Keratinocyte (primary cell): ENCODE results near the gene TMCO6. TPM values are rescaled to one million over a fixed set of nuclear protein-coding genes. Genes with fewer than 3 reads are reported as not detected.
"Not testable (repeated sequence)": the region's sequence is repeated elsewhere in the genome, so short reads cannot be mapped to it uniquely, and the experiment has no call there.

Source experiments
- DNase-seq: peaks from one replicate; pipeline ENCODE4 v3.0.0-alpha.2; 2011; ENCODE audit warnings: low read depth, missing footprints, low spot score
- FAIRE-seq: peaks from 2 replicates; lab custom pipeline; 2011; peaks lifted over from hg19 to GRCh38; lab: Jason Lieb, UNC
- H2AFZ ChIP-seq: 2 replicates; pipeline ENCODE4 v1.6.0; 2012; ENCODE audit warnings: low read length, control low read depth, inconsistent platforms; ENCODE audit not compliant: control insufficient read depth
- H3K27ac ChIP-seq: 2 replicates; pipeline ENCODE4 v1.5.1; 2011; ENCODE audit warnings: low read length; ENCODE audit not compliant: control insufficient read depth, insufficient read depth
- H3K27me3 ChIP-seq: 3 replicates; pipeline ENCODE4 v1.6.0; 2011; ENCODE audit warnings: low read length; ENCODE audit not compliant: control insufficient read depth, insufficient read depth; ENCODE audit errors: extremely low read depth
- H3K36me3 ChIP-seq, 2 experiments: 2 replicates in 1 of 2; 3 replicates in 1 of 2; pipeline ENCODE4 v1.5.1; 2011; ENCODE audit warnings: low read length in 2 of 2, mild to moderate bottlenecking in 1 of 2; ENCODE audit not compliant: control insufficient read depth in 2 of 2, insufficient read depth in 2 of 2; ENCODE audit errors: extremely low read depth in 1 of 2
- H3K4me1 ChIP-seq: 3 replicates; pipeline ENCODE4 v1.5.1; 2011; ENCODE audit warnings: low read length; ENCODE audit not compliant: control insufficient read depth, insufficient read depth; ENCODE audit errors: extremely low read depth
- H3K4me2 ChIP-seq: 3 replicates; pipeline ENCODE4 v1.6.0; 2011; ENCODE audit warnings: low read depth, low read length; ENCODE audit not compliant: control insufficient read depth, insufficient read depth; ENCODE audit errors: extremely low read depth
- H3K4me3 ChIP-seq, 3 experiments: fragments of 200-600 bp in 1 of 3; sonication (generic) in 1 of 3; 2 replicates in 2 of 3; 3 replicates in 1 of 3; pipeline ENCODE4 v1.5.1; 2011 to 2016; ENCODE audit warnings: low read length in 3 of 3, mild to moderate bottlenecking in 3 of 3, control low read depth in 2 of 3, inconsistent platforms in 1 of 3, low read depth in 1 of 3, mixed read lengths in 1 of 3, mixed run types in 1 of 3, moderate library complexity in 1 of 3; ENCODE audit not compliant: control insufficient read depth in 2 of 3, insufficient read depth in 2 of 3; ENCODE audit errors: extremely low read depth in 1 of 3
- H3K79me2 ChIP-seq: 2 replicates; pipeline ENCODE4 v1.6.0; 2012; ENCODE audit warnings: low read length; ENCODE audit not compliant: control insufficient read depth, insufficient read depth
- H3K9ac ChIP-seq: 3 replicates; pipeline ENCODE4 v1.6.0; 2011; ENCODE audit warnings: low read length; ENCODE audit not compliant: control insufficient read depth, insufficient read depth; ENCODE audit errors: extremely low read depth
- H3K9me1 ChIP-seq: 3 replicates; pipeline ENCODE4 v1.6.0; 2011; ENCODE audit warnings: low read length; ENCODE audit not compliant: control insufficient read depth, insufficient read depth; ENCODE audit errors: extremely low read depth
- H3K9me3 ChIP-seq: 2 replicates; pipeline ENCODE4 v1.5.1; 2012; ENCODE audit warnings: low read depth, low read length; ENCODE audit not compliant: control insufficient read depth
- H4K20me1 ChIP-seq: 3 replicates; pipeline ENCODE4 v1.6.0; 2011; ENCODE audit warnings: low read length; ENCODE audit not compliant: control insufficient read depth, insufficient read depth; ENCODE audit errors: extremely low read depth
- EZH2 ChIP-seq: IDR thresholded peaks from one replicate; pipeline ENCODE4 v1.6.1; 2012; ENCODE audit warnings: inconsistent platforms, mild to moderate bottlenecking, low read length, moderate library complexity
- dilution Hi-C: fragments of 300-500 bp; cut with MboI; formaldehyde crosslinking; loops from one replicate; pipeline ENCODE4 v1.7.0; 2020; ENCODE audit warnings: low sequenced_read_pairs; ENCODE audit not compliant: extremely low pct_ligation_motif_present
- polyA plus RNA-seq, 5 experiments: library from polyadenylated mRNA; depleted of rRNA in 3 of 5; stranded (reverse) in 3 of 5; stranded (forward) in 1 of 5; unstranded in 1 of 5; fragments of >200 nt; gene quantifications; 1 replicate in 1 of 5; 2 replicates in 3 of 5; 3 replicates in 1 of 5; pipeline versions ENCODE4 v1.2.1 to v1.2.3, GENCODE V29; 2011 to 2012; ENCODE audit warnings: missing spikeins in 2 of 5, low read depth in 1 of 5, low replicate concordance in 1 of 5
- TF ChIP-seq, protein P1 (sequence below), 3 experiments: IDR thresholded peaks in 1 of 3; conservative IDR thresholded peaks in 1 of 3; optimal IDR thresholded peaks in 1 of 3; 2 replicates in 2 of 3; 3 replicates in 1 of 3; pipeline versions ENCODE3 to v1.5.1; 2011; ENCODE audit warnings: low read length in 3 of 3, mild to moderate bottlenecking in 3 of 3, moderate library complexity in 2 of 3, control low read depth in 1 of 3, inconsistent platforms in 1 of 3; ENCODE audit not compliant: insufficient read depth in 2 of 3; ENCODE audit errors: extremely low read depth in 1 of 3

The TMCO6 gene
- polyA plus RNA-seq, 1 donor (not counting 4 experiments of a cell fraction or from before 2014, with no cell fraction given): 7.6 TPM

DNA sequence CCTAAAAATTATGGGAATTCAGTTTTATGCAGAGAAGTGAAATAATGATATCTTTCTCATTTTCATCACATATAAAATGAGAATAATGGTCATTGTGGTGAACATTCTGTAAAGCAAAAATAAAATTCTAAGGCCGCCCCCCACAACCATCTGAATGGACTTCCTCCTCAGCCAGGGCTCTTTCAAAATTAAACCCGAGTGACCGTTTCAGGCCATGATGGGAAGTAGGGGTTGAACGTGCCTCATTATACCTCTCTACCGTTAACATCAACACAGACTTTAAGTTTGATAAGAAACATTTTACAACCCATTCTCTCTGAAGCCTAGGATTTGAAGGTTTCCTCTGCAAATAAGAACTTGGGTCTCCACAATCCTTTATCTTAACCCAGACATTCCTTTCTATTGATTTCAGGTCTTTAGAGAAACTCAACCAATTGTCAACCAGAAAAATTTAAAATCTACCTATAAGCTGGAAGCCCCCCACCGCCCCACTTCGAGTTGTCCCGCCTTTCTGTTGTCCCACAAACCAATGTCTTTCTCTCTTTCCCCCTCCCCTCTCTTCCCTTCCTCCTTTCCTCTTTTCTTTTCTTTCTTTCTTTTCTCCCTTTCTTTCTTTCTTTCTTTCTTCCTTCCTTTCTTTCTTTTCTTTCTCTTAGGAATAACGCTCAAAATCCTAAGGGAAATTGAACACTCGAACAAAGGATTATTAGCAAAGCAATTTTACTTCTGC lies 1.7 kb upstream of the TMCO6 start:
- peaks cover 6% of the 10 kb centered on the region for H3K79me2 ChIP-seq
- DNase-seq: no peak
- H3K27me3 ChIP-seq: no peaks in the 10 kb centered on the region
- dilution Hi-C loops: no loop called here
- H3K27ac ChIP-seq: no peak overlapping the region
- H2AFZ ChIP-seq: no peak overlapping the region
- no peaks in the 10 kb centered on the region for H3K36me3 ChIP-seq
- no peak overlapping the region for H3K4me2 ChIP-seq
- no peak overlapping the region for H3K9ac ChIP-seq
- no peak for FAIRE-seq
- H4K20me1 ChIP-seq: no peaks in the 10 kb centered on the region
- no peaks in the 10 kb centered on the region for H3K9me3 ChIP-seq
- TF ChIP-seq, protein P1, sequence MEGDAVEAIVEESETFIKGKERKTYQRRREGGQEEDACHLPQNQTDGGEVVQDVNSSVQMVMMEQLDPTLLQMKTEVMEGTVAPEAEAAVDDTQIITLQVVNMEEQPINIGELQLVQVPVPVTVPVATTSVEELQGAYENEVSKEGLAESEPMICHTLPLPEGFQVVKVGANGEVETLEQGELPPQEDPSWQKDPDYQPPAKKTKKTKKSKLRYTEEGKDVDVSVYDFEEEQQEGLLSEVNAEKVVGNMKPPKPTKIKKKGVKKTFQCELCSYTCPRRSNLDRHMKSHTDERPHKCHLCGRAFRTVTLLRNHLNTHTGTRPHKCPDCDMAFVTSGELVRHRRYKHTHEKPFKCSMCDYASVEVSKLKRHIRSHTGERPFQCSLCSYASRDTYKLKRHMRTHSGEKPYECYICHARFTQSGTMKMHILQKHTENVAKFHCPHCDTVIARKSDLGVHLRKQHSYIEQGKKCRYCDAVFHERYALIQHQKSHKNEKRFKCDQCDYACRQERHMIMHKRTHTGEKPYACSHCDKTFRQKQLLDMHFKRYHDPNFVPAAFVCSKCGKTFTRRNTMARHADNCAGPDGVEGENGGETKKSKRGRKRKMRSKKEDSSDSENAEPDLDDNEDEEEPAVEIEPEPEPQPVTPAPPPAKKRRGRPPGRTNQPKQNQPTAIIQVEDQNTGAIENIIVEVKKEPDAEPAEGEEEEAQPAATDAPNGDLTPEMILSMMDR (optimal IDR thresholded peaks at IDR 0.05 in 1 of 3, IDR thresholded peaks at IDR 0.05 in 1 of 3, conservative IDR thresholded peaks at IDR 0.05 in 1 of 3; ENCODE audit: extremely low read depth in 1 of 3, insufficient read depth in 2 of 3, low read length in 3 of 3): no peak
- no peak for TF ChIP-seq EZH2
- H3K4me1 ChIP-seq: peaks cover 19% of the 10 kb centered on the region
- H3K4me3 ChIP-seq: no peak overlapping the region
- no peaks in the 10 kb centered on the region for H3K9me1 ChIP-seq

DNA sequence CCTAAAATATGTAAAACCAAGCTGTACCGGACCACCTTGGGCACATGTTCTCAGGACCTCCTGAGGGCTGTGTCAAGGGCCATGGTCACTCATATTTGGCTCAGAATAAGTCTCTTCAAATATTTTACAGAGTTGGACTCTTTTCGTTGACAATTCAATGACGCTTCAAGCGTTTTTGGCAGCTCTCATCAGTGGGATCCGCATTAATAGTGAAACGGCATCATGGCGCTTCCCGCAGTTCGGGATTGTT lies 428 bp upstream of the TMCO6 start:
- H4K20me1 ChIP-seq, H3K9me3 ChIP-seq, H3K9me1 ChIP-seq, dilution Hi-C loops, FAIRE-seq, H3K79me2 ChIP-seq, H3K36me3 ChIP-seq, H3K27me3 ChIP-seq, H3K4me1 ChIP-seq, DNase-seq: not testable (repeated sequence)
- Histone ChIP-seq H3K27ac (peak overlapping the region; percentile 46), H3K4me3 (peak overlapping the region in 2 of 3 experiments; percentile 33 to 60), H3K9ac (peak overlapping the region; percentile 48), H2AFZ (peak overlapping the region; percentile 88), H3K4me2 (peak overlapping the region; percentile 84)

DNA sequence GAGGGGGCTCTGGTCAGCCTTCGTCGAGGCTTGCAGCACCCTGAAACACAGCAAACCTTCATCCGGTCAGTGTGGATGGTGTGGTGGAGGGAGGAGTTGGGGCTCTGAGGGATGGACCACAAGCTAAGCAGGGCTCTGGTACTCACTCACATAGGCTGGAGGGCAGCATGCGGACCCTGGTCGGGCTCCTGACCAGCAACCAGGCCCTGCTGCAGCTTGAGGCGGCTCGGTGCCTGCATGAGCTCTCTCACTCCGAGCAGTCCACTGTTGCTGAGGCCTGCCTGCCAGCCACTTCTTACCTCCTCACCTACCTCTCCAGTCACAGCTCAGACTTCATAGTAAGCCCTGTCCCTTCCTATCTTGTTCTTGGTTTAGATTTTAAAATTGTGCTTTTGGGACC lies 2.5 kb downstream of the TMCO6 start:
- FAIRE-seq (no peak), DNase-seq (no peak)
- Histone ChIP-seq H3K9me1 (no peaks in the 10 kb centered on the region), H3K4me3 (no peak overlapping the region), H3K79me2 (peaks cover 17% of the 10 kb centered on the region), H3K4me1 (peaks cover 12% of the 10 kb centered on the region), H3K27me3 (no peaks in the 10 kb centered on the region), H3K36me3 (peaks cover 10 to 17% of the 10 kb centered on the region in 2 experiments), H4K20me1 (no peaks in the 10 kb centered on the region), H2AFZ (no peak overlapping the region), H3K4me2 (no peak overlapping the region), H3K27ac (no peak overlapping the region), H3K9me3 (no peaks in the 10 kb centered on the region), H3K9ac (no peak overlapping the region)
- dilution Hi-C loops: no loop called here
- TF ChIP-seq, protein P1 (optimal IDR thresholded peaks at IDR 0.05 in 1 of 3, IDR thresholded peaks at IDR 0.05 in 1 of 3, conservative IDR thresholded peaks at IDR 0.05 in 1 of 3; ENCODE audit: extremely low read depth in 1 of 3, insufficient read depth in 2 of 3, low read length in 3 of 3): no peak
- no peak for TF ChIP-seq EZH2
